ENCODE data around the gene TSEN34. TPM values are rescaled to one million over a fixed set of nuclear protein-coding genes. Genes with fewer than 3 reads are reported as not detected.
"Not testable (repeated sequence)": the region's sequence is repeated elsewhere in the genome, so short reads cannot be mapped to it uniquely, and the experiment has no call there.

The TSEN34 gene
- total and polyA plus RNA-seq, 3 experiments from 2014 or later: 22.4 to 38.2 (median 24.6) TPM

DNA sequence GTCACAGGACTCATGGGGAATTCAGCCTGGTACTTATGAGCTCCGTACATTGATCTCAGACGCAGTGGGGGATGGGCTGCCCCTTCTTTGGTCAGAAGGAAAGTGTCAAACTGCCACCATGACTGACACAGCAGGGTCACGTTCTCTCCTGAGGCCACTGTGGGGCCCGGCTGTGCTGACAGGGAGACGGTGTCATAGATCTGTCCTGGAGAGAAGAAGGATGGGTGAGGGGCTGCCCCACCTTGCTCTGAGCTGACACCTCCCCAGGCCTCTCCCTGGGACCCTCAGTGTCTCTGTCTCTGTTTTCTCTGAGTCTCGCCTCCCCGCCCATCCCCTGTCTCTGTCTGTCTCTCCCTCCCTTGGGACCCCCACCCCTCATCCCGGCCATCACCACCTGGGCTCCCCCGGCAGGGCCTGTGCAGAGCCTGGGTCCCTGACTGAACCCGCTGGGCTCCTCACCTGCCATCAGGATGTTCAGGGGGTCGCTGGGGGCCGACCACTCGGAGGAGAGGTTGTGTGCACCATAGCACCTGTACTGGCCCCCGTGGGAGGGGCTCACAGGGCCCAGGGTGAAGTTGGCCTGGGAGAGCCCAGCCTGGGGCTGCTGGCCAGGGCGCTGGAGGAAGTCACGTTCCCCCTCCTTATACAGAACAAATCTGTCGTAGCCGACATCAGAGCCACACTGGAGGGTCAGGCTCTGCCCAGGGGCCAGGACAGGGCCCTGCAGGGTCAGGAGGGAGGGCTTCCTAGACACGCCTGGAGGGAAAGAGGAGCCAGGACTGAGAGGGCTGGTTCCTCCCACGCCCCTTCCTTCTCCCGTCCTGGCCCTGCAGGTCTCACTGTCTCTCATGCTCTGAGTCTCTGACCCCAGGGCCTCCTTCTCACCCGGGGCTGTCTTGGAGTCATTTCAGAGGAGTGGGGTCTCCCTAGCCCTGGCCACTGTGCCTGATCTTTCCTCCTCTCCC is 49.5 kb downstream of the TSEN34 start:
- DNase-seq; H3K4me1 ChIP-seq (ENCODE audit: insufficient read depth, low read length); H3K9me3 Mint-ChIP-seq; H3K27ac ChIP-seq (ENCODE audit: low read depth, low read length); H3K4me1 Mint-ChIP-seq; H3K36me3 Mint-ChIP-seq; H3K4me3 Mint-ChIP-seq; H3K36me3 ChIP-seq (ENCODE audit: insufficient read depth, low read length); H3K4me3 ChIP-seq (ENCODE audit: low read length); POLR2A ChIA-PET; H3K27me3 ChIP-seq (ENCODE audit: insufficient read depth, low read length, poor library complexity, severe bottlenecking); CTCF ChIA-PET; H3K9me3 ChIP-seq (ENCODE audit: low read length): not testable (repeated sequence)
- peak overlapping the region in 1 of 8 donors; percentile 47 for H3K27ac Mint-ChIP-seq
- H3K27me3 Mint-ChIP-seq: peaks cover 0 to 14% of the 10 kb centered on the region in 2 donors

GRCh38 chr19:54242234-54242633 is 51.1 kb downstream of the TSEN34 start:
- H3K27ac ChIP-seq (ENCODE audit: low read depth, low read length); H3K27ac Mint-ChIP-seq; DNase-seq; H3K36me3 ChIP-seq (ENCODE audit: insufficient read depth, low read length); H3K4me1 Mint-ChIP-seq; H3K4me1 ChIP-seq (ENCODE audit: insufficient read depth, low read length); H3K9me3 ChIP-seq (ENCODE audit: low read length); H3K27me3 Mint-ChIP-seq; H3K36me3 Mint-ChIP-seq; H3K4me3 ChIP-seq (ENCODE audit: low read length); H3K4me3 Mint-ChIP-seq; CTCF ChIA-PET; POLR2A ChIA-PET; H3K9me3 Mint-ChIP-seq; H3K27me3 ChIP-seq (ENCODE audit: insufficient read depth, low read length, poor library complexity, severe bottlenecking): not testable (repeated sequence)

DNA sequence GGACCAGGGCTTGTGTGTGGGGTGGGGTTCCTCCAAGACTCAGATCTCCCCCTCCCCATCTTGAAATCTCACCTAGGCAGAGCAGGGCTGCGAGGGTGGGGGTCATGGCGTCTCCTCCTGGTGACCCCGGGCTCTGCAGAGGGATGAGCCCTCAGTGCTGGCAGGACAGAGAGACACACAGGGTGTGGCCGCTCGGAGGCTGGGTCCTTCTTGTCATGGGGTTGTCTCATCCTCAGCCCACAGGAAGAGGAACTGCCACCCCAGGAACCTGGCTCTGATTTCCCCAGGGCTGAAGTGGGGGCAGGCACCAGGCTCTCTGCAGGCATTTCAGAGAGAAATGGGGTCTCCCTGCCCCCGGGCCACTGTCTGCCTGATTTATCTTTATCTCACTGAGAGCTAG is 51.5 kb downstream of the TSEN34 start, which contains the start of gene LILRA6:
Gene LILRA6 (minus strand): TSS at position 145 of the 400 bp plus-strand sequence.
- H3K4me3 Mint-ChIP-seq; H3K4me1 Mint-ChIP-seq; H3K27ac Mint-ChIP-seq; H3K9me3 Mint-ChIP-seq; DNase-seq; H3K36me3 ChIP-seq (ENCODE audit: insufficient read depth, low read length); H3K9me3 ChIP-seq (ENCODE audit: low read length); H3K27ac ChIP-seq (ENCODE audit: low read depth, low read length); H3K36me3 Mint-ChIP-seq; H3K27me3 Mint-ChIP-seq; POLR2A ChIA-PET; H3K27me3 ChIP-seq (ENCODE audit: insufficient read depth, low read length, poor library complexity, severe bottlenecking); CTCF ChIA-PET; H3K4me1 ChIP-seq (ENCODE audit: insufficient read depth, low read length); H3K4me3 ChIP-seq (ENCODE audit: low read length): not testable (repeated sequence)

DNA sequence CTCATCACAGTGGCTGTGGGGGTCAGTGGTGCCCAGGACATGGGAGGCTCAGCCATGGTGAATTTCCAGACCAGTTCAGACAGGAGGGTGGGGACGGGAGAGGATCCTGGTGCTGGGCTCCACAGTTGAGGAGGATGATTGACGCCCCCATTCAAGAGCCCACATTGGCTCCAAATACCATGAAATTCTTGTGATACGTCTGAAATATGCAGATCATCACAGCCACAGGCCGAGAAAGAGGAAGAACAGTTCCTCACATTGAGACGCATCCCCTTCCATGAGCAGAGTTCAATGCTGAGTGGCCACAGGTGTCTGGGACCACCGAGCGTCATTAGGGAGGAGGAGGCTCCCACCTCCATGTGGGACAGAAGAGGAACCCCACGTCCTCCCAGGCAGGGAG is 52.7 kb downstream of the TSEN34 start:
- peaks cover 9 to 10% (median 10%) of the 10 kb centered on the region in 3 donors for H3K4me1 Mint-ChIP-seq
- H3K27me3 Mint-ChIP-seq; H3K4me3 Mint-ChIP-seq; DNase-seq; H3K36me3 Mint-ChIP-seq; H3K4me3 ChIP-seq (ENCODE audit: low read length); H3K9me3 ChIP-seq (ENCODE audit: low read length); H3K27ac ChIP-seq (ENCODE audit: low read depth, low read length); H3K4me1 ChIP-seq (ENCODE audit: insufficient read depth, low read length); POLR2A ChIA-PET; H3K27me3 ChIP-seq (ENCODE audit: insufficient read depth, low read length, poor library complexity, severe bottlenecking); H3K36me3 ChIP-seq (ENCODE audit: insufficient read depth, low read length); H3K9me3 Mint-ChIP-seq; H3K27ac Mint-ChIP-seq; CTCF ChIA-PET: not testable (repeated sequence)

Other genes with a start within 250 kb of the TSEN34 start
- not detected for gene CACNG8, start 228.4 kb upstream of the TSEN34 start, total RNA-seq
- not detected for gene CACNG8, start 228.4 kb upstream of the TSEN34 start, polyA plus RNA-seq
- gene CACNG6, start 199.7 kb upstream of the TSEN34 start, total RNA-seq: not detected
- gene CACNG6, start 199.7 kb upstream of the TSEN34 start, polyA plus RNA-seq: not detected
- not detected for gene VSTM1, start 127.4 kb upstream of the TSEN34 start, total RNA-seq
- gene VSTM1, start 127.4 kb upstream of the TSEN34 start, polyA plus RNA-seq: not detected
- gene TARM1, start 109.9 kb upstream of the TSEN34 start, total RNA-seq: not detected
- not detected for gene TARM1, start 109.9 kb upstream of the TSEN34 start, polyA plus RNA-seq
- under 1 TPM; 0.22 to 0.35 TPM for gene OSCAR, start 90.5 kb upstream of the TSEN34 start, total RNA-seq
- 0.17 TPM for gene OSCAR, start 90.5 kb upstream of the TSEN34 start, polyA plus RNA-seq
- 100 to 1,000 TPM; 117 to 124 TPM for gene NDUFA3, start 88.5 kb upstream of the TSEN34 start, total RNA-seq
- 506 TPM for gene NDUFA3, start 88.5 kb upstream of the TSEN34 start, polyA plus RNA-seq
- 10 to 100 TPM; 32.9 to 33.1 TPM for gene TFPT, start 75.7 kb upstream of the TSEN34 start, total RNA-seq
- gene TFPT, start 75.7 kb upstream of the TSEN34 start, polyA plus RNA-seq: 25.0 TPM
- 100 to 1,000 TPM; 123 to 132 TPM for gene PRPF31, start 75.6 kb upstream of the TSEN34 start, total RNA-seq
- gene PRPF31, start 75.6 kb upstream of the TSEN34 start, polyA plus RNA-seq: 88.9 TPM
- gene CNOT3, start 53.5 kb upstream of the TSEN34 start, total RNA-seq: 10 to 100 TPM; 75.1 to 81.7 TPM
- gene CNOT3, start 53.5 kb upstream of the TSEN34 start, polyA plus RNA-seq: 14.8 TPM
- gene LENG1, start 31.6 kb upstream of the TSEN34 start, total RNA-seq: 1 to 10 TPM; 4.8 to 6.8 TPM
- 14.1 TPM for gene LENG1, start 31.6 kb upstream of the TSEN34 start, polyA plus RNA-seq
- under 1 TPM in 1 of 2 experiments, not detected in 1; 0.18 TPM for gene TMC4, start 18.1 kb upstream of the TSEN34 start, total RNA-seq
- gene TMC4, start 18.1 kb upstream of the TSEN34 start, polyA plus RNA-seq: 0.38 TPM
- gene MBOAT7, start 1.7 kb upstream of the TSEN34 start, total RNA-seq: 100 to 1,000 TPM in 1 of 2 experiments, 10 to 100 TPM in 1; 98.7 to 114 TPM
- 21.9 TPM for gene MBOAT7, start 1.7 kb upstream of the TSEN34 start, polyA plus RNA-seq
- 1,000 to 10,000 TPM; 1,621 to 1,723 TPM for gene RPS9, start 9.6 kb downstream of the TSEN34 start, total RNA-seq
- 824 TPM for gene RPS9, start 9.6 kb downstream of the TSEN34 start, polyA plus RNA-seq
- 1 to 10 TPM in 1 of 2 experiments, under 1 TPM in 1; 0.48 to 1.2 TPM for gene LILRB3, start 31.7 kb downstream of the TSEN34 start, total RNA-seq
- 0.49 TPM for gene LILRB3, start 31.7 kb downstream of the TSEN34 start, polyA plus RNA-seq
- gene LILRA6, start 51.5 kb downstream of the TSEN34 start, total RNA-seq: under 1 TPM; 0.37 to 0.42 TPM
- gene LILRA6, start 51.5 kb downstream of the TSEN34 start, polyA plus RNA-seq: 0.45 TPM
- gene LILRB5, start 66.0 kb downstream of the TSEN34 start, total RNA-seq: under 1 TPM; 0.42 to 0.44 TPM
- not detected for gene LILRB5, start 66.0 kb downstream of the TSEN34 start, polyA plus RNA-seq
- gene LILRB2, start 89.8 kb downstream of the TSEN34 start, total RNA-seq: under 1 TPM; 0.24 to 0.42 TPM
- not detected for gene LILRB2, start 89.8 kb downstream of the TSEN34 start, polyA plus RNA-seq
- not detected for gene LILRA5, start 121.9 kb downstream of the TSEN34 start, total RNA-seq
- gene LILRA5, start 121.9 kb downstream of the TSEN34 start, polyA plus RNA-seq: not detected
- not detected for gene LILRA4, start 147.9 kb downstream of the TSEN34 start, total RNA-seq
- gene LILRA4, start 147.9 kb downstream of the TSEN34 start, polyA plus RNA-seq: not detected
- 10 to 100 TPM; 12.9 to 13.1 TPM for gene LAIR1, start 173.6 kb downstream of the TSEN34 start, total RNA-seq
- gene LAIR1, start 173.6 kb downstream of the TSEN34 start, polyA plus RNA-seq: 110 TPM
- under 1 TPM in 1 of 2 experiments, not detected in 1; 0.66 TPM for gene TTYH1, start 224.2 kb downstream of the TSEN34 start, total RNA-seq
- not detected for gene TTYH1, start 224.2 kb downstream of the TSEN34 start, polyA plus RNA-seq